Measurements from ENCODE around the gene USP30.

The USP30 gene

GRCh38 chr12:109098183-109098604 is 45.8 kb downstream of the USP30 start:
- DNase-seq: no peak

GRCh38 chr12:109098651-109099050 is 46.3 kb downstream of the USP30 start:
- no peak for DNase-seq

GRCh38 chr12:109099431-109100020 is 47.1 kb downstream of the USP30 start:
- no peak for DNase-seq

GRCh38 chr12:109100741-109101140 is 48.4 kb downstream of the USP30 start:
- DNase-seq: no peak

GRCh38 chr12:109102491-109102890 is 50.1 kb downstream of the USP30 start:
- DNase-seq: no peak

GRCh38 chr12:109105176-109105575 is 52.8 kb downstream of the USP30 start:
- DNase-seq: no peak

GRCh38 chr12:109109746-109110350 is 57.5 kb downstream of the USP30 start:
- DNase-seq: no peak

- DNase-seq: peak; percentile 35
These were observed 58.7 kb downstream of the USP30 start for GRCh38 chr12:109110988-109111495.

GRCh38 chr12:109112720-109113465 is 60.5 kb downstream of the USP30 start:
- DNase-seq: no peak

- DNase-seq: no peak
These were observed 61.4 kb downstream of the USP30 start for GRCh38 chr12:109113661-109114321.

- no peak for DNase-seq
These were observed 62.3 kb downstream of the USP30 start for GRCh38 chr12:109114644-109115043.

GRCh38 chr12:109115404-109115757 is 63.0 kb downstream of the USP30 start:
- no peak for DNase-seq

GRCh38 chr12:109115758-109116610 is 63.6 kb downstream of the USP30 start, which contains the start of gene ACACB:
Gene ACACB, plus strand, starts transcription at chr12:109116587. Its CDS starts 22,819 bp downstream, at chr12:109139406.
- no peak for DNase-seq

- DNase-seq: no peak
These were observed 64.2 kb downstream of the USP30 start for GRCh38 chr12:109116611-109116949.

- no peak for DNase-seq
These were observed 67.7 kb downstream of the USP30 start for GRCh38 chr12:109120095-109120494.

GRCh38 chr12:109120557-109120956 is 68.2 kb downstream of the USP30 start:
- DNase-seq: no peak

GRCh38 chr12:109121346-109121880 is 69.0 kb downstream of the USP30 start:
- no peak for DNase-seq

GRCh38 chr12:109124878-109125648 is 72.7 kb downstream of the USP30 start:
- no peak for DNase-seq

- DNase-seq: no peak
These were observed 73.4 kb downstream of the USP30 start for GRCh38 chr12:109125791-109126190.

- no peak for DNase-seq
These were observed 74.4 kb downstream of the USP30 start for GRCh38 chr12:109126784-109127183.

- no peak for DNase-seq
These were observed 75.3 kb downstream of the USP30 start for GRCh38 chr12:109127533-109128242.
